IgD-negative memory B cell (primary cell): Measurements from ENCODE around the gene TTC39C. TPM values are rescaled to one million over a fixed set of nuclear protein-coding genes. Genes with fewer than 3 reads are reported as not detected.

Source experiments
- H3K27ac Mint-ChIP-seq, 3 donors: one replicate each; pipeline ENCODE4 v1.8.0; 2020 to 2022; ENCODE audit warnings: mild to moderate bottlenecking in 3 of 3, mixed read lengths in 3 of 3, moderate library complexity in 1 of 3
- H3K27me3 Mint-ChIP-seq: one replicate; pipeline ENCODE4 v1.8.0; 2021; ENCODE audit warnings: mixed read lengths
- H3K36me3 Mint-ChIP-seq: one replicate; pipeline ENCODE4 v1.8.0; 2020; ENCODE audit warnings: mild to moderate bottlenecking, mixed read lengths
- H3K4me1 Mint-ChIP-seq, 3 donors: one replicate each; pipeline ENCODE4 v1.8.0; 2020 to 2022; ENCODE audit warnings: mixed read lengths in 3 of 3, mild to moderate bottlenecking in 1 of 3
- H3K4me3 Mint-ChIP-seq, 4 donors: one replicate each; pipeline ENCODE4 v1.8.0; 2020 to 2022; ENCODE audit warnings: mild to moderate bottlenecking in 4 of 4, mixed read lengths in 4 of 4, moderate library complexity in 3 of 4
- H3K9me3 Mint-ChIP-seq, 3 donors: one replicate each; pipeline ENCODE4 v1.8.0; 2020 to 2021; ENCODE audit warnings: mixed read lengths in 3 of 3, mild to moderate bottlenecking in 1 of 3
- polyA plus RNA-seq: library from polyadenylated mRNA; unstranded; fragments of 300-500 nt; fragmentation: Illumina TruSeq; gene quantifications from one replicate; pipeline ENCODE4 v1.2.3, GENCODE V29; 2021

The TTC39C gene
- polyA plus RNA-seq, 1 donor from 2014 or later: 21.9 TPM

DNA sequence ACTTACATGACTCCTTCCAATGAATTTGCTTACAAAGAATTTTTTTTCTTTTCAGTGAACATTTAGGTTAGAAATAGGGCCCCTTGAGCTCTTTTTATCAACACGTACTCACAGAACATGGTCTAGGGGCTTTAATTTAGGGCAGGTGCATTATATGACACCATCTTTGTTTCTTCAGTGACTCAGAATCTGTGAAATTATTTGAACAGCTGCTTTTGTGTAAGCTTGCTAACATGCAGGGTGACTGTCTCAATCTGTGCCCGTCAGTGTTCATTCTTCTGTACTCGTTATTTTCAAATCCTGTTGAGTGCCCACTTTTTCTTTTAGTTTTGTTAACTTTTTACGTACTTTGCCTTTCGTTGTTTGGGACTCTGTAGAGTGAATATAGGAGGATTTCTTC is 71.5 kb downstream of the TTC39C start:
- no peaks in the 10 kb centered on the region for H3K27me3 Mint-ChIP-seq
- H3K36me3 Mint-ChIP-seq: peaks cover 9% of the 10 kb centered on the region
- no peak overlapping the region for H3K4me3 Mint-ChIP-seq
- peaks cover 0 to 2% (median 0%) of the 10 kb centered on the region in 3 donors for H3K4me1 Mint-ChIP-seq
- peak overlapping the region in 1 of 3 donors; percentile 32 for H3K27ac Mint-ChIP-seq
- H3K9me3 Mint-ChIP-seq: no peaks in the 10 kb centered on the region

DNA sequence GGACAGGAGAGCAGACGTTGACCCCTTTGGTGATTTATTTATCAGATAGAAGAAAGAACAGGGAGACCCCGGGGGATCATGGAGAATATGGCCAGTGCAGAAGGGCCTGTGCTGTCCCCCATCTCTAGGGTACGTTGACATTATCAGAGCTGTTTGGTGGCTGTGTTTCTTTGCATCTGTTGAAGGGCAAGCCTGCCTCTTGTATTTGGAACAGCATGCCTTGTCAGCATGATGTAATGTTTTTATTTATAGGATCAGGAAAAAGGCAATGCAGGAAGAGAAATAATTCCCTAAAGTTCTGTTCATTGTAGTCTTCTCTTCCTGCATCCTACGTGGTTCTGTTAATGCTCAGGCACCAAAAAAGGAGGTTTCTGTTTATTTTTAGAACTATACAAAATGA is 74.5 kb downstream of the TTC39C start:
- Mint-ChIP-seq H3K36me3 (peaks cover 22% of the 10 kb centered on the region), H3K4me3 (no peak overlapping the region), H3K27ac (no peak overlapping the region), H3K27me3 (no peaks in the 10 kb centered on the region), H3K9me3 (no peaks in the 10 kb centered on the region), H3K4me1 (peaks cover 9 to 15% (median 13%) of the 10 kb centered on the region in 3 donors)

DNA sequence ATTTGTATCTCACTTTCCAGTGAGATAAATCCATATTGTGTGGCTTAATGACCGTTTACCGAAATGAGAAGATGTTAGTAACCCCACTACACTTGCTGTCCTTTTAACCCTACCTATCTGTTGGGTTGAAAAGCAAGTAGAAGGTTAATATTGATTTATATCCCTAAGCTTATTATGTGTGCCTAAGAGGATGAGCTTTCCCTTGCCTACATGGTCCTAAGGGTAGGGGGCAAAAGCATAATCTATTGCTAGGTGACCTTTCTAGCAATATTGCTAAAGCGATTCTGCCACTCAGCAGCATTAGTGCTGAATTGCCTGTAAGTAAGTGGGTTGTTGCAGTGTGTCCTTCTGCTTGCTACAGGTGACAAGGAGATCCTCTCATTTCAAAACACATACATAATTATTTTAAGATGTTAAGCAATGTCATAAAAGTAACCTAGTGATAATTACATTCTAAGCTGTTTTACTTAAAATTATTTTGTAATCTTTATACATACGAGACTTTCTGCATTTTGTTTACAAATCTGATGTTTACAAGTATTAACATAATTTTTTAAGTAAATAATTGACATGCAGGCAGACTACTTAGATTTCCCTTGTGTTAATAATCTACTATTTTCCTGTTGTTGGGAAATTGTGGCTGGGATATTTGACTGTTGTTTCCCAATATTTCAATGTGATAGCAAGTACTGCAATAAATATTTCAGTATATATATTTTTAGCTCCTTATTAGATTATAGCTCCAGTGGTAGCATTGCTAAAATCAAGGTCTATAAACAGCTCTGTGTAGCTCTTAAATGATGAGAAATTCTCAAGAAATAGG is 75.2 kb downstream of the TTC39C start:
- no peak overlapping the region for H3K27ac Mint-ChIP-seq
- no peaks in the 10 kb centered on the region for H3K9me3 Mint-ChIP-seq
- H3K36me3 Mint-ChIP-seq: peaks cover 25% of the 10 kb centered on the region
- H3K27me3 Mint-ChIP-seq: no peaks in the 10 kb centered on the region
- peaks cover 14 to 22% (median 20%) of the 10 kb centered on the region in 3 donors for H3K4me1 Mint-ChIP-seq
- no peak overlapping the region for H3K4me3 Mint-ChIP-seq

DNA sequence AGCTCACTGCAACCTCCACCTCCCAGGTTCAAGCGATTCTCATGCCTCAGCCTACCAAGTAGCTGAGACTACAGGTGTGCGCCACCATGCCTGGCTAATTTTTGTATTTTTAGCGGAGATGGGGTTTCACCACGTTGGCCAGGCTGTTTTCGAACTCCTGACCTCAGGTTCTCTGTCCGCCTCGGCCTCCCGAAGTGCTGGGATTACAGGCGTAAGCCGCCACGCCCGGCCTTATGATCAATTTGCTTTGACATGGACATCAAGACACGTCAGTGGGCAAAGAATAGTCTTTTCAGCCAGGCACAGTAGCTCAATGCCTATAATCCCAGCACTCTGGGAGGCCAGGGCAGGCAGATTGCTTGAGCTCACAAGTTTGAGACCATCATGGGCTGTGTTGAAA is 76.3 kb downstream of the TTC39C start:
- H3K36me3 Mint-ChIP-seq: peaks cover 27% of the 10 kb centered on the region
- H3K27ac Mint-ChIP-seq: no peak overlapping the region
- no peak overlapping the region for H3K4me3 Mint-ChIP-seq
- peaks cover 17 to 26% (median 24%) of the 10 kb centered on the region in 3 donors for H3K4me1 Mint-ChIP-seq
- no peaks in the 10 kb centered on the region for H3K9me3 Mint-ChIP-seq
- no peaks in the 10 kb centered on the region for H3K27me3 Mint-ChIP-seq

DNA sequence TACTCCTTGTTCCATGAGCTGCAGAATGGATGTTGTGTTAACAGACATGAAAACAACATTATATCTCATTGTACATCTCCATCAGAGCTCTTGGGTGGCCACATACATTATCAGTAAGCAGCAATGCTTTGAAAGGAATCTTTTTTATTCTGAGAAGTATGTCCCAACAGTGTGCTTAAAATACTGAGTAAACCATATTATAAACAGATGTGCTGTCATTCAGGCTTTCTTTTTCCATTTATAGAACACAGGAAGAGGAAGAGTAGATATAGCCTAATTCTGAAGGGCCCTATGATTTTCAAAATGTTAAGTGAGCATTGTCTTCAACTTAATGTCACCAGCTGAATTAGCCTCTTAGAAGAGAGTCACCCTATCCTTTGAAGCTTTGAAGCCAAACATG is 80.0 kb downstream of the TTC39C start:
- Mint-ChIP-seq H3K9me3 (peaks cover 0 to 7% (median 5%) of the 10 kb centered on the region in 3 donors), H3K27me3 (no peaks in the 10 kb centered on the region), H3K4me1 (peaks cover 17 to 26% (median 22%) of the 10 kb centered on the region in 3 donors), H3K27ac (peak overlapping the region in 2 of 3 donors; percentile 6 to 24), H3K36me3 (peaks cover 30% of the 10 kb centered on the region), H3K4me3 (peak overlapping the region in 2 of 4 donors; percentile 29 to 52)

DNA sequence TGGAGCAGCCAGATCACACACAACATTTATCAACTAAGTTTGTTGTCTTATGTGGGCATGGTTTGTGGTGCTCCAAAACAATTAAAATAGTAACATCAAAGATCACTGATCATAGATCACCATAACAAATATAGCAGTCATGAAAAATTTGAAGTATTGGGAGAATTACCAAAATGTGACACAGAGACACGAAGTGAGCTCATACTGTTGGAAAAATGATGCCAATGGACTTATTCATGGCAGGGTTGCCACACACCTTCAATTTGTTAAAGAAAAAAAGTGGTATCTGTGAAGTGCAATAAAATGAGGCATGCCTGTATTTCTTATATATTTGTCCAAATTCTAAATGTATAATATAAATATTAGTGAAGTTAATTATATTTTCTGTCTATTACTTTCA is 81.4 kb downstream of the TTC39C start:
- peaks cover 0 to 7% (median 5%) of the 10 kb centered on the region in 3 donors for H3K9me3 Mint-ChIP-seq
- H3K36me3 Mint-ChIP-seq: peaks cover 30% of the 10 kb centered on the region
- H3K4me1 Mint-ChIP-seq: peaks cover 17 to 26% (median 22%) of the 10 kb centered on the region in 3 donors
- H3K27me3 Mint-ChIP-seq: no peaks in the 10 kb centered on the region
- H3K4me3 Mint-ChIP-seq: no peak overlapping the region
- no peak overlapping the region for H3K27ac Mint-ChIP-seq

DNA sequence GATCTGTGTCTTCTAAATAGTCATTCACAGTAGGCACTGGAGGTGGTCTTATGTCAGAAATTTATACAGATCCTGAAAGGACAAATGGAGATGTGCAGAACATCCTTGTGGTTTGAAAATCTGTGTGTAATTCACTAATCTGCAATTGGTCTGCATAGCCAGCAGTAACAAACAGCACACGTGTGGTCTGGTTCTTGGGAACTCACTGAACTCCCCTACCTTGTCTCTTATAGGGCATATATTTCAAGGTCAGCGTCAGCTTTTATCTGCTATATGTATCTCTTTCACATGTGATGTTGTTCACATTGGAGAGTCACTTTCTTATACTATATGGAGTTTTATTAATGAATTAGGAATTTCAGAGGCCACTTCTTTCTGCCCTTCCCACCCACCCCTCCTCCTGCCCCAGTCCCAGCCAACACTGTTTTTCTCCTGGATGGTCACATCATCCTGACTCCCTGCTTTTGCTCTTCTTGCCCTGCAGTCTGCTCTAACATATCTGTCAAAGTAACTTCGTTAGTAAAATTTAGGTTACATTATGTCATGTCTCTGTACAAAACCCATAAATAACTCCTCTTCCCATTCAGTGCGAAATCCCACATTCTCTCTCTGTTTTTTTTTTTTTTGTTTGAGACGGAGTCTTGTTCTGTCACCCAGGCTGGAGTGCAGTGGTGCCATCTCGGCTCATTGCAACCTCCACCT is 88.9 kb downstream of the TTC39C start:
- H3K36me3 Mint-ChIP-seq: peaks cover 10% of the 10 kb centered on the region
- H3K27me3 Mint-ChIP-seq: no peaks in the 10 kb centered on the region
- no peaks in the 10 kb centered on the region for H3K9me3 Mint-ChIP-seq
- H3K4me3 Mint-ChIP-seq: no peak overlapping the region
- H3K4me1 Mint-ChIP-seq: peaks cover 3 to 5% (median 3%) of the 10 kb centered on the region in 3 donors
- H3K27ac Mint-ChIP-seq: no peak overlapping the region

DNA sequence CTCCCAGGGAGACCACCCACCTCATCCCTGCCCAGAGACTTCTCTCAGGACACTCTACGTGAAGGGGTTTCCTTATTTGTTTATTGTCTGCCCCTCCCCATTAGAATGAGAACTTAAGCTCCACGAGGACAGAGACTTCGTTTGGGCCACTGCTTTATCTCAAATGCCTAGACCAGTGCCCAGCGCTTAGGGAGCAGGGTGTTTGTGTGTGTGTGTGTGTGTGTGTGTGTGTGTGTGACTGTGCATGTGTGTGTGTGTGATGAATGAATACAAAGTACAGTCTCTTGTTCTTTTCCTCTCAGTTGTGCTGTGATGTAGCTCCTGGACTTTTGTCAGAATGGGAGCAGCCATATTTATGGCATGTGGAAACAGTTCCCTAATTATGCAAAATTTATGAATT is 89.9 kb downstream of the TTC39C start:
- H3K4me3 Mint-ChIP-seq: no peak overlapping the region
- H3K27ac Mint-ChIP-seq: peak overlapping the region in 1 of 3 donors; percentile 36

DNA sequence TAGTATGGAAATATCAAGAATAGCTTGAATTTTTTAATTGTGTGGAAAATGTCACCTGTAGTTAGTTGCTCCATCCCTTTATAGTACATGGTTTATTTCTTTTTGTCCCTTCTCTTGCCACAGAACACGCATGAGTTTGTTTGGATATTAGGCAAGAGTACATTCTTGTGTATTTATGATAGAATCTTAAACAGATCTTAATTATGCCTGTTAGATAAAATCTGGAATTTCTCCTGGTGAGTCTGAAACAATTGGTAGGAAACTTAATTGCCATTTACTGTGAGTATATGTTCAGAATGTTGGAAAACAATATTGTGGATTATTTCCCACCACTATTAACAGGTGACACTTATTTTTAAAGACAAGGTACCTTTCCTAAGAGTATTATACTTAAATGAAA is 94.1 kb downstream of the TTC39C start:
- H3K9me3 Mint-ChIP-seq: no peaks in the 10 kb centered on the region
- H3K4me1 Mint-ChIP-seq: peaks cover 6 to 10% (median 7%) of the 10 kb centered on the region in 3 donors
- peaks cover 3% of the 10 kb centered on the region for H3K36me3 Mint-ChIP-seq
- H3K27ac Mint-ChIP-seq: no peak overlapping the region
- no peaks in the 10 kb centered on the region for H3K27me3 Mint-ChIP-seq
- H3K4me3 Mint-ChIP-seq: no peak overlapping the region

More for the DNA sequence above, 89.9 kb downstream of the TTC39C start:
- Mint-ChIP-seq H3K36me3 (peaks cover 10% of the 10 kb centered on the region), H3K27me3 (no peaks in the 10 kb centered on the region), H3K9me3 (no peaks in the 10 kb centered on the region), H3K4me1 (peaks cover 6 to 7% (median 6%) of the 10 kb centered on the region in 3 donors)

DNA sequence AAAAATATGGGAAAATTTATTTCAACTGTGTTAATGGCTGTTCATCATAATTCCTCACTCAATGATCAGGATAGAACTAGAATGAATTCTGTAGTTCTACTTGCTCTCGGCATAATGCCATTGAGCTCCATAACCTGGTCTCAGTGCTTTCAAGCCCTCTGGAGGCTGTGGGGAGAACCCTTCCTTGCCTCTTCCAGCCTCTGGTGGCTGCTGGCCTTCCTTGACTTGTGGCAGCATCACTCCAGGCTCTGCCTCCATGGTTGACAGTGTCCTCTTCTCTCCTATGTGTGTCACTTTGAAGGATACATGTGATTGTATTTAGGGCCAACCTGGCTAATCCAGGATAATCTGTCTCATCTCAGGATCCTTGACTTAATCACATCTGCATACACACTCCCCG is 97.4 kb downstream of the TTC39C start:
- no peak overlapping the region for H3K27ac Mint-ChIP-seq
- no peak overlapping the region for H3K4me3 Mint-ChIP-seq
- H3K9me3 Mint-ChIP-seq: no peaks in the 10 kb centered on the region
- H3K4me1 Mint-ChIP-seq: peaks cover 14 to 23% (median 17%) of the 10 kb centered on the region in 3 donors
- H3K36me3 Mint-ChIP-seq: no peaks in the 10 kb centered on the region
- no peaks in the 10 kb centered on the region for H3K27me3 Mint-ChIP-seq

DNA sequence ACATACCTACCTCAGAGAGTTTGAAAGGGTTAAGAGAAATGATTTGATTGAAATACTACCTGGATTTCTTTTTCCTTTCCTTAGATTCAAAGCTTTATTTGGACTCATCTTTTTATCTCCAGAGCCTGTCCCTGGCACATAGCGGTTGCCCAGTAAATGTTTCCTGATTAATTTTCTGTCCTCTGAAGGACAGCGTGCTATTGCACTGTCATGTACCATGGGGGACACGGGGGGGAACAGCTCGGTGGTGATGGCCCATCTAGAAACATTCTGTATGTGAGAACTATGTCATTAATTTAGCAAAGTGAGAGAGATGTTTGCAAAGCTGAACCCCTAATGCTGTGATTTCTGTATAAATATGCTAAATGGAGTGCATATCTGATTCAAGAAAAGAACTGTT is 97.9 kb downstream of the TTC39C start:
- H3K9me3 Mint-ChIP-seq: no peaks in the 10 kb centered on the region

DNA sequence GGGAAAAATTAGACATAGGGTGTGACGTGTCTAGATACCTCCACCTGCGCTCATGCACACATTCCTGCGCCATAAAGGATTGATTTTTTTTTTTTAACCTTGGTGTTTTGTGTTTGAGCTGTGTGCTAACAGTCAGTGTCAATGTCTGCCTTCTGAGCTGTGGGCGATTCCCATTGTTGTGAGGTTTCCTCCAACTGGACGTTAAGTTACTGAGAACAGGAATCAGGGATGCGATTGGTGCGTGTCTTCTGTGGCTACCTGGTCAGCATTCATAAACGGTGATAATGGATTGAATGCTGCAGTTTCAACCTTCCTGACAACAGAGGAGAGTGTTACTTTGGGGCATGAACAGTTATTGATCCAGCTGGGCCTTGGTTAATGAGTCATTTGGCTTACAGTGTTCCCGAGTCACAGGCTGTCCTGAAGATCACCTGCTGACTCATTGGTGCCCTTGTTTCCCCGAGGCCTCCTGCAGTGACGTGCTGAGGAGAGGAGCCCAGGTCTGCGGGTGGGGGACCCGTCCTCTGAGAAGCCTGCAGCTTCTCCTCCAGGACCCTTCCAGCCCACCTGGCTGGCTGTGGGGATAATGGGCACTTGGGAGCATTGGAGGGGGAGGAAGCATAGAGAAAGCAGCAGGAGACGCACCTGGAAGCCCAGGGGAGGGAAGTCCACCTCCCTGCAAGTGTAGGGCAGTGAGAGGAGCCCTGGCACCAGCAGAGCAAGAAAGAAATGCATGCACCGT is 98.5 kb downstream of the TTC39C start:
- Mint-ChIP-seq H3K4me3 (no peak overlapping the region), H3K4me1 (peaks cover 14 to 20% (median 17%) of the 10 kb centered on the region in 3 donors), H3K36me3 (no peaks in the 10 kb centered on the region), H3K27me3 (no peaks in the 10 kb centered on the region), H3K9me3 (no peaks in the 10 kb centered on the region), H3K27ac (no peak overlapping the region)

More for the DNA sequence above, 97.9 kb downstream of the TTC39C start:
- H3K4me1 Mint-ChIP-seq: peaks cover 14 to 20% (median 17%) of the 10 kb centered on the region in 3 donors
- no peak overlapping the region for H3K4me3 Mint-ChIP-seq
- H3K27ac Mint-ChIP-seq: no peak overlapping the region
- no peaks in the 10 kb centered on the region for H3K36me3 Mint-ChIP-seq
- H3K27me3 Mint-ChIP-seq: no peaks in the 10 kb centered on the region

DNA sequence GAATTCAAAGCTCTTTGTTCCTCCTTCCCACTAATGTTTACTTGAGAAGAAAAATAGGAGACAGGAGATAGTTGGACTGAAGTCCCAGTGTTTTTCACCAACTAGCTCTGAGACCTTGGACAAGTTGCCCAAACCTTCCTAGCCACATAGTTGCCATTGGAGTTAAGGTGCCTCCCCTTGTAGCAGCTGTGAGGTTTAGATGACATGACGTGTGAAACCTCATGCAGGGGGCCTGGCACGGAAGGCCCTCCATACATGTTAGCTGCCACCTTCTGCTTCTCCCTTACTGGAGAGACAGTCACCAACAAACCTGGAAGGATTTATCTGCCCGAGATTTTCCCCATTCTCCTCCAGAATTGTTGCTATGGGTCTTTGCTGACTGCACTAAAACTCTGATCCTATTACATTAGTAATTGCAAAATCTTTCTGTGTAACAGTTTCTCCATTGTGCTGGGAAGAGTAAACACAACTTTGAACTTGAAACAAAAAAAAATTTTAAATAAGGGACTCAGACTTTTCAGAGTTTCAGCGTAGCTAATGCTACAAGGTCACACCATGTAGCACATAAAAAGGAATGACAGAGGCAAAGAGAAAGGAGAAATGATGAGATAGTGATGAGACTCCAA is 100.5 kb downstream of the TTC39C start:
- H3K9me3 Mint-ChIP-seq: no peaks in the 10 kb centered on the region
- H3K27ac Mint-ChIP-seq: peak overlapping the region in 1 of 3 donors; percentile 80
- peak overlapping the region in 1 of 4 donors; percentile 79 for H3K4me3 Mint-ChIP-seq
- H3K27me3 Mint-ChIP-seq: no peaks in the 10 kb centered on the region
- H3K4me1 Mint-ChIP-seq: peaks cover 11 to 17% (median 13%) of the 10 kb centered on the region in 3 donors
- H3K36me3 Mint-ChIP-seq: no peaks in the 10 kb centered on the region

DNA sequence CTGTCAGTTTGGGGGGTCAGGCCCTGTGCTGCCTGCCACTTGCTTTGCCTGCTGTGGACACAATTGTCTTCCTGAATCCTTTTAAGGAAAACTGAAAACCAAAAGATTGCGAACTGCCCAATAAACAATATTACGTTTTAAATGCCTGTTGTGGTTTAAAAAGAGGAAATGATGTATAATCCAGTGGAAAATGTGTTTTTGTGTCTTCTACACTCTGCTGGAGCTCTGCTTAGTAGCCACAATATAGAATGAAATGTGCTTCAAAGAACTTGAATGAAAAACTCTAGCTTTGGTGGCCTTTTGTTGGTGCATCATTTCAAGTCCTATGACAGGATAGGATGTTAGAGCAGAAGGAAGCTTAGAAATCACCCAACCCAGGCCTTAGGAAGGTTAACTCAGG is 101.1 kb downstream of the TTC39C start:
- Mint-ChIP-seq H3K4me1 (peaks cover 11 to 17% (median 13%) of the 10 kb centered on the region in 3 donors), H3K9me3 (no peaks in the 10 kb centered on the region)

More for the DNA sequence above, 101.1 kb downstream of the TTC39C start:
- Mint-ChIP-seq H3K36me3 (peaks cover 2% of the 10 kb centered on the region), H3K4me3 (no peak overlapping the region), H3K27me3 (no peaks in the 10 kb centered on the region), H3K27ac (peak overlapping the region in 2 of 3 donors; percentile 16 to 80)
